Measurements from ENCODE around the gene UMAD1. TPM values are rescaled to one million over a fixed set of nuclear protein-coding genes. Genes with fewer than 3 reads are reported as not detected.
"Not testable (repeated sequence)": the region's sequence is repeated elsewhere in the genome, so short reads cannot be mapped to it uniquely, and the experiment has no call there.

The UMAD1 gene
- total RNA-seq, 1 donor from 2014 or later: 13.7 TPM

- DNase-seq (ENCODE audit: low spot score): no peak
These were observed 155.1 kb downstream of the UMAD1 start for GRCh38 chr7:7795630-7796121.

- DNase-seq (ENCODE audit: low spot score): no peak
These were observed 158.0 kb downstream of the UMAD1 start for GRCh38 chr7:7798510-7798909.

- DNase-seq (ENCODE audit: low spot score): no peak
These were observed 158.6 kb downstream of the UMAD1 start for GRCh38 chr7:7799138-7799537.

GRCh38 chr7:7802531-7802930 lies 162.0 kb downstream of the UMAD1 start:
- no peak for DNase-seq (ENCODE audit: low spot score)

- no peak for DNase-seq (ENCODE audit: low spot score)
These were observed 163.2 kb downstream of the UMAD1 start for GRCh38 chr7:7803715-7804178.

- DNase-seq (ENCODE audit: low spot score): not testable (repeated sequence)
These were observed 164.3 kb downstream of the UMAD1 start for GRCh38 chr7:7804822-7805221.

- DNase-seq (ENCODE audit: low spot score): no peak
These were observed 165.1 kb downstream of the UMAD1 start for GRCh38 chr7:7805511-7806153.

GRCh38 chr7:7808156-7808555 lies 167.6 kb downstream of the UMAD1 start:
- no peak for DNase-seq (ENCODE audit: low spot score)

- DNase-seq (ENCODE audit: low spot score): no peak
These were observed 168.1 kb downstream of the UMAD1 start for GRCh38 chr7:7808626-7809025.

- no peak for DNase-seq (ENCODE audit: low spot score)
These were observed 169.8 kb downstream of the UMAD1 start for GRCh38 chr7:7810380-7810779.

- no peak for DNase-seq (ENCODE audit: low spot score)
These were observed 170.3 kb downstream of the UMAD1 start for GRCh38 chr7:7810826-7811225.

- DNase-seq (ENCODE audit: low spot score): no peak
These were observed 171.6 kb downstream of the UMAD1 start for GRCh38 chr7:7812112-7812511.

GRCh38 chr7:7815395-7815794 lies 174.8 kb downstream of the UMAD1 start:
- no peak for DNase-seq (ENCODE audit: low spot score)

- no peak for DNase-seq (ENCODE audit: low spot score)
These were observed 175.5 kb downstream of the UMAD1 start for GRCh38 chr7:7816084-7816483.

- no peak for DNase-seq (ENCODE audit: low spot score)
These were observed 176.4 kb downstream of the UMAD1 start for GRCh38 chr7:7816816-7817536.

- no peak for DNase-seq (ENCODE audit: low spot score)
These were observed 177.2 kb downstream of the UMAD1 start for GRCh38 chr7:7817748-7818147.

- DNase-seq (ENCODE audit: low spot score): not testable (repeated sequence)
These were observed 177.6 kb downstream of the UMAD1 start for GRCh38 chr7:7818179-7818578.

- no peak for DNase-seq (ENCODE audit: low spot score)
These were observed 179.1 kb downstream of the UMAD1 start for GRCh38 chr7:7819442-7820247.

GRCh38 chr7:7820409-7820808 lies 179.9 kb downstream of the UMAD1 start:
- no peak for DNase-seq (ENCODE audit: low spot score)

- DNase-seq (ENCODE audit: low spot score): no peak
These were observed 180.4 kb downstream of the UMAD1 start for GRCh38 chr7:7820939-7821338.

GRCh38 chr7:7821517-7821916 lies 181.0 kb downstream of the UMAD1 start:
- no peak for DNase-seq (ENCODE audit: low spot score)

GRCh38 chr7:7825294-7825693 lies 184.7 kb downstream of the UMAD1 start:
- not testable (repeated sequence) for DNase-seq (ENCODE audit: low spot score)
